SH-SY5Y (cell line): ENCODE results near the gene S100A3.

Experiments
- GATA2 ChIP-seq: IDR thresholded peaks from 2 replicates; pipeline ENCODE4 v1.6.1; 2011; ENCODE audit warnings: mild to moderate bottlenecking, low read depth, low read length
- GATA3 ChIP-seq: IDR thresholded peaks from 2 replicates; pipeline ENCODE4 v1.6.1; 2011; ENCODE audit warnings: low read depth, mild to moderate bottlenecking, low read length, moderate library complexity

DNA sequence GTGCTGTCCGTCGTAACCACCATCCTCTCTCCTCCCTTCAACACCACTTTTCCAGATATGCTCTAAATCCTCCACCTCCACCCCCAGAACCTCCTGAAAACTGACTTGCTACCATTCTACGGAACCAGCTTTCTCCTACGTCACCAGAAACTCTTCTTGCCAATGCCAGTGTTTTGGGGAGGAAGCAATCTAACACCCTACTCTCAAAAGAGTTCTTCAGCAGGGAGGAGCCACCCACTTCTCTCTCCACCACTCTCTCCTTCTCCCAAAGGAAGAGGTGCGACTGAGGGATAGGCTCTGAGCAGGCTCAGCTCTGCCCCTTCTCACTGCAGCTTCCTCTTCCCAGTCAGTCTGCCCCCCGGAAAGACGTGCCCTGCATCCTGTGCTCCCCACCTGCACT lies 22.6 kb upstream of the S100A3 start:
- TF ChIP-seq GATA2 (no peak), GATA3 (no peak)
